Sigmoid colon (tissue), 7 donors: Measurements from ENCODE around the gene SCMH1. TPM values are rescaled to one million over a fixed set of nuclear protein-coding genes. Genes with fewer than 3 reads are reported as not detected.

Experiments
- DNase-seq: peaks from one replicate; pipeline ENCODE4 v3.0.0-alpha.2; 2019
- H3K27ac ChIP-seq, 4 donors: fragments of 200-600 bp; sonication (generic); one replicate each; pipeline ENCODE4 v1.5.1; 2016 to 2019; ENCODE audit warnings: mild to moderate bottlenecking in 1 of 4
- H3K27me3 ChIP-seq, 3 donors: fragments of 200-600 bp; sonication (generic); one replicate each; pipeline ENCODE4 v1.5.1; 2019; ENCODE audit warnings: mild to moderate bottlenecking in 1 of 3
- H3K36me3 ChIP-seq, 4 donors: fragments of 200-600 bp; sonication (generic); one replicate each; pipeline ENCODE4 v1.5.1; 2016 to 2019
- H3K4me1 ChIP-seq, 4 donors: fragments of 200-600 bp; sonication (generic); one replicate each; pipeline ENCODE4 v1.5.1; 2017 to 2019
- H3K4me3 ChIP-seq, 4 donors: fragments of 200-600 bp; sonication (generic); one replicate each; pipeline ENCODE4 v1.5.1; 2017 to 2019; ENCODE audit warnings: mild to moderate bottlenecking in 2 of 4, moderate library complexity in 1 of 4
- H3K9me3 ChIP-seq, 4 donors: fragments of 200-600 bp in 3 of 4; sonication (generic) in 3 of 4; one replicate each; pipeline versions ENCODE4 v1.5.1 to v1.6.1; 2013 to 2019
- EP300 ChIP-seq, 4 donors: sonication (generic); formaldehyde crosslinking; IDR thresholded peaks; one replicate each; pipeline ENCODE4 v1.6.1; 2017; ENCODE audit warnings: antibody characterized with exemption in 4 of 4
- POLR2A ChIP-seq, 2 donors: fragments of 450-650 bp; IDR thresholded peaks; one replicate each; pipeline ENCODE4 v1.6.1; 2016; ENCODE audit warnings: antibody characterized with exemption in 2 of 2, mild to moderate bottlenecking in 2 of 2, moderate library complexity in 2 of 2
- POLR2AphosphoS5 ChIP-seq, 4 donors: sonication (generic); formaldehyde crosslinking; IDR thresholded peaks; one replicate each; pipeline ENCODE4 v1.6.1; 2017; ENCODE audit warnings: antibody characterized with exemption in 4 of 4
- WGBS, 2 donors: extraction: QIAGEN DNeasy Blood & Tissue Kit; methylation state at CpG; one replicate each; pipeline ENCODE4 v1.1.7; 2013; 5-methylcytosine and 5-hydroxymethylcytosine counted together
- intact Hi-C: fragments of 100-400 bp; cut with DNase I; formaldehyde crosslinking; loops from one replicate; pipeline ENCODE4 v1.15.1; 2023
- polyA plus RNA-seq, 3 donors: library from polyadenylated mRNA; stranded (reverse); fragments of 200-250 nt; gene quantifications; one replicate each; pipeline ENCODE4 v1.2.3, GENCODE V29; 2013
- total RNA-seq, 4 donors: library from RNA; depleted of rRNA; stranded (reverse); fragments of >200 nt; gene quantifications; one replicate each; pipeline ENCODE4 v1.1.0, GENCODE V29; 2016
- TF ChIP-seq, protein P1 (sequence below), 4 experiments: fragments of 450-650 bp in 3 of 4; fragments of 200-600 bp in 1 of 4; IDR thresholded peaks; one replicate each; pipeline ENCODE4 v1.5.1; 2016 to 2019; ENCODE audit warnings: antibody characterized with exemption in 4 of 4, mild to moderate bottlenecking in 3 of 4, moderate library complexity in 2 of 4
- donor health status: healthy with polysubstance abuse.
- donor health status: Bipolar disorder and iron deficiency.
- donor health status: healthy.

The SCMH1 gene
- total and polyA plus RNA-seq, 7 donors: 10.2 to 95.8 (median 52.4) TPM

DNA sequence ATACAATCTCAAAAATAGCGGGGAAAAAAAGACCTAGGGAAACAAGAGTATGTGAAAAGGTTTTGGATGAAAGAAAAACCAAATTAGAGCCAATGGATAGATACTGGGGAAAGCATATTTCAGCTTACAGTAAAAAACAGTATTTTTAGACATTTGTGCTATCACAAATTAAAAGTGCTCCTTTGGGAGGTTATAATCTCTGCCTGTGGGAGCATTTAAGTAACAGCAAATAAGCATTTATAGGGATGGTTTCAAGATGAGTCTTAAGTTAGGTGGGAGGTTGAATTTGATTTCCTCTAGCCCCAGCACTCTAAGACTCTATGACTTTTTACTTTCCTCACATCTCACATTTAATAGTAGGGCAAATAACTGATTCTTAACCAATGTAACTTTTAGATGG, 141.0 kb downstream of the SCMH1 start:
- Histone ChIP-seq H3K36me3 (no peaks in the 10 kb centered on the region), H3K9me3 (no peaks in the 10 kb centered on the region), H3K4me3 (no peak overlapping the region), H3K27ac (peak overlapping the region; percentile 54 to 81 (median 74)), H3K4me1 (peaks cover 0 to 49% (median 35%) of the 10 kb centered on the region in 4 donors), H3K27me3 (no peaks in the 10 kb centered on the region)
- DNase-seq: no peak
- TF ChIP-seq POLR2A (IDR thresholded peaks at IDR 0.05) (no peak), POLR2AphosphoS5 (IDR thresholded peaks at IDR 0.05) (no peak)
- TF ChIP-seq, protein P1, sequence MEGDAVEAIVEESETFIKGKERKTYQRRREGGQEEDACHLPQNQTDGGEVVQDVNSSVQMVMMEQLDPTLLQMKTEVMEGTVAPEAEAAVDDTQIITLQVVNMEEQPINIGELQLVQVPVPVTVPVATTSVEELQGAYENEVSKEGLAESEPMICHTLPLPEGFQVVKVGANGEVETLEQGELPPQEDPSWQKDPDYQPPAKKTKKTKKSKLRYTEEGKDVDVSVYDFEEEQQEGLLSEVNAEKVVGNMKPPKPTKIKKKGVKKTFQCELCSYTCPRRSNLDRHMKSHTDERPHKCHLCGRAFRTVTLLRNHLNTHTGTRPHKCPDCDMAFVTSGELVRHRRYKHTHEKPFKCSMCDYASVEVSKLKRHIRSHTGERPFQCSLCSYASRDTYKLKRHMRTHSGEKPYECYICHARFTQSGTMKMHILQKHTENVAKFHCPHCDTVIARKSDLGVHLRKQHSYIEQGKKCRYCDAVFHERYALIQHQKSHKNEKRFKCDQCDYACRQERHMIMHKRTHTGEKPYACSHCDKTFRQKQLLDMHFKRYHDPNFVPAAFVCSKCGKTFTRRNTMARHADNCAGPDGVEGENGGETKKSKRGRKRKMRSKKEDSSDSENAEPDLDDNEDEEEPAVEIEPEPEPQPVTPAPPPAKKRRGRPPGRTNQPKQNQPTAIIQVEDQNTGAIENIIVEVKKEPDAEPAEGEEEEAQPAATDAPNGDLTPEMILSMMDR (IDR thresholded peaks at IDR 0.05): no peak
- WGBS, 2 donors: 98% methylated on average over 1 of the region's 1 CpG
- intact Hi-C loops: loop anchor here (10.0 kb wide), 2 partner anchors 116 to 236 kb away; partner anchors contain the start of gene CITED4

DNA sequence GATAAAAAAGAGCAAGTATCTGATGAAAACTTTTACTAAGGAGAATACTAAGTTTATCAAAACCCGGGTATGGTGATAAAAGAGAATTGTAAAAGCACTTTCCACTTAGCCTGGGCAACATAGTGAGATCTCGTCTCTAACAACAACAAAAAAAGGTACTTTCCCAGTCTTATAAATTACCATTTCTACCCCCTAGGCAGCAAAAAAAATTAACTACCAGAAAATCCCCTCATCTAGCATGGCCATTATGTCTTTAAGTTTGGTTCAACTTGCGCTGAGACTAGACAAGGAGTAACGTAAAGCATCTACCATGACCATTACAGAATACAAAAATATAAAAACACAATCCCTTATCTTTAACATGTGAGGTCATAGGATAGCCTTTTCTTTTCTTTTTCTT, 141.9 kb downstream of the SCMH1 start:
- Histone ChIP-seq H3K36me3 (no peaks in the 10 kb centered on the region), H3K4me1 (peaks cover 0 to 49% (median 35%) of the 10 kb centered on the region in 4 donors), H3K27me3 (no peaks in the 10 kb centered on the region), H3K4me3 (no peak overlapping the region), H3K9me3 (no peaks in the 10 kb centered on the region), H3K27ac (no peak overlapping the region)
- DNase-seq: no peak
- WGBS, 2 donors: 75 to 90% methylated on average over 4 of the region's 4 CpGs
- TF ChIP-seq POLR2AphosphoS5 (IDR thresholded peaks at IDR 0.05) (no peak), EP300 (IDR thresholded peaks at IDR 0.05) (no peak), POLR2A (IDR thresholded peaks at IDR 0.05) (no peak)
- TF ChIP-seq, protein P1 (IDR thresholded peaks at IDR 0.05): no peak
- intact Hi-C loops: loop anchor here (10.0 kb wide), 2 partner anchors 115 to 235 kb away; partner anchors contain the start of gene CITED4

DNA sequence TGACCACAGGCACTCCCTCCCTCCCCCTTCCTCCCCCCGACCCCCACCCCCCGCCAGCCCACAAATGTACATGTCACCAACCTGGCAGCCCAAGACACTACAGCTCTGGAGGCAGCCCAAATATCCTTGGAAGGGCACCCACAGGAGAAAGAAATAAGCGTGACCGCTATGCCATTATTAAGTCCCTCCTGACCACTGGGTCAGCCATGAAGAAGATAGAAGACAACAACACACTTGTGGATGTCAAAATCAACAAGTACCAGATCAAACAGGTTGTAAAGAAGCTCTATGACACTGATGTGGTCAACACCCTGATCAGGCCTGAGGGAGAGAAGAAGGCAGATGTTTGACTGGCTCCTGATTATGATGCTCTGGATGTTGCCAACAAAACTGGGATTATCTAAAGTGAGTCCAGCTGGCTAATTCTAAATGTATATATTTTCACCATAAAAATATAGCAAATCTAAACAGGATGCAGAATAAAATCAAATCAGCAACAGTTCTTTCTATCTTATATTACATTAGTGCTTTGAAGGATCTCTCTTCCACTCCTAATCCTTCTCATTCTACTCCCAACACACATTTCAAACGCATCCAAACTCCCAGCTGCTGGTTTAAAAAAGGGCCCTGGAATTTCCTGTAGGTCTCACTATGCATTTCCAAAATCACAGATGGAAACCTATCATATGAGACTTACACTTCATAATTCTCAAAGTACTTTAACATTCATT, 143.2 kb downstream of the SCMH1 start:
- H3K9me3 ChIP-seq: no peaks in the 10 kb centered on the region
- H3K4me1 ChIP-seq: peaks cover 0 to 40% (median 32%) of the 10 kb centered on the region in 4 donors
- no peak overlapping the region for H3K27ac ChIP-seq
- H3K36me3 ChIP-seq: no peaks in the 10 kb centered on the region
- no peaks in the 10 kb centered on the region for H3K27me3 ChIP-seq
- no peak for DNase-seq
- WGBS, 2 donors: 89 to 95% methylated on average over 5 of the region's 5 CpGs
- TF ChIP-seq, protein P1 (IDR thresholded peaks at IDR 0.05): no peak
- TF ChIP-seq POLR2AphosphoS5 (IDR thresholded peaks at IDR 0.05) (no peak), EP300 (IDR thresholded peaks at IDR 0.05) (no peak), POLR2A (IDR thresholded peaks at IDR 0.05) (no peak)
- intact Hi-C loops: loop anchor here (5.0 kb wide), 1 partner anchor 52 kb away; no protein-coding TSS in a partner anchor
- no peak overlapping the region for H3K4me3 ChIP-seq

DNA sequence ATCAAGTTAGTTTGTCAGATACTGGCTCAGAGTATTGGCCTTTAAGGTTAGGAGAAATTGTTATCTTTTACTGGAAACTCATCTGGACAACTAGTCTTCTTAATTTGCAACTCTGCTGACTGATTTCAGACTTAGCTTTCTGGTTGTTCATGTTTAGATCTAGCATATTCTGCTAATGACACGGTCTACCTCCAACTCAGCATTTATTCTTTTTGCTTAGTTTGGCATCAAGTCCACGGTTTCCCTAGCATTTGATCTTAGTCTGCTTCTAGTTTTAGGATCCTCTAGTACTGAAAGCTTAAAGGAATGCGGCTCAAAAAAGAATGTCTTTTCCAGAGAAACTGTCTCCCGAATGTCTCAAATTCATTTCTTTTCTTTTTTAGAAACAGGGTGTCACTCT, 145.0 kb downstream of the SCMH1 start:
- Histone ChIP-seq H3K27me3 (no peaks in the 10 kb centered on the region), H3K4me3 (no peak overlapping the region), H3K9me3 (no peaks in the 10 kb centered on the region), H3K36me3 (no peaks in the 10 kb centered on the region), H3K27ac (peak overlapping the region in 1 of 4 donors; percentile 2), H3K4me1 (peaks cover 0 to 22% (median 15%) of the 10 kb centered on the region in 4 donors)
- 89 to 92% methylated on average over 4 of the region's 4 CpGs for WGBS, 2 donors
- DNase-seq: no peak
- intact Hi-C loops: loop anchor here (5.0 kb wide), 1 partner anchor 50 kb away; no protein-coding TSS in a partner anchor
- TF ChIP-seq POLR2A (IDR thresholded peaks at IDR 0.05) (no peak), EP300 (IDR thresholded peaks at IDR 0.05) (no peak), POLR2AphosphoS5 (IDR thresholded peaks at IDR 0.05) (no peak)
- TF ChIP-seq, protein P1 (IDR thresholded peaks at IDR 0.05): no peak
